OCI-LY7 (cell line): ENCODE data around the gene DNASE1L1. TPM values are rescaled to one million over a fixed set of nuclear protein-coding genes. Genes with fewer than 3 reads are reported as not detected.

Experiments used
- BruUV-seq: library from RNA; stranded (reverse); fragments of 400-500 nt; replicated peaks from 2 replicates; lab custom pipeline; 2021; lab: Mats Ljungman, UMichigan
- CTCF ChIA-PET: fragments of 300-600 bp; sonication (Branson Sonifier 250); formaldehyde crosslinking; loops from one replicate; lab custom pipeline; 2022; ENCODE audit warnings: antibody characterized with exemption; ENCODE audit not compliant: unreplicated experiment; lab: Charles Lee
- POLR2A ChIA-PET: fragments of 300-600 bp; sonication (Branson Sonifier 250); formaldehyde crosslinking; loops from one replicate; lab custom pipeline; 2022; ENCODE audit warnings: antibody characterized with exemption; lab: Charles Lee
- DNase-seq: peaks from one replicate; pipeline ENCODE4 v3.0.0-alpha.2; 2015; ENCODE audit warnings: low spot score
- H2AFZ ChIP-seq: fragments of 200-600 bp; sonication (generic), shearing (Covaris generic); 2 replicates; pipeline ENCODE4 v1.6.1; 2014; ENCODE audit warnings: mild to moderate bottlenecking, antibody characterized with exemption, low read length, moderate library complexity
- H3K27ac ChIP-seq: fragments of 200-600 bp; sonication (generic); 2 replicates; pipeline ENCODE4 v1.5.1; 2014; ENCODE audit warnings: mixed run types, low read depth, mild to moderate bottlenecking, moderate library complexity, low read length, inconsistent platforms; ENCODE audit not compliant: poor library complexity, severe bottlenecking
- H3K36me3 ChIP-seq: fragments of 200-600 bp; sonication (generic); 2 replicates; pipeline ENCODE4 v1.6.1; 2014; ENCODE audit warnings: mild to moderate bottlenecking, antibody characterized with exemption, low read length, moderate library complexity, mixed read lengths; ENCODE audit not compliant: insufficient read depth
- H3K4me1 ChIP-seq: fragments of 200-600 bp; sonication (generic); 2 replicates; pipeline ENCODE4 v1.5.1; 2014; ENCODE audit warnings: mild to moderate bottlenecking, low read length; ENCODE audit not compliant: insufficient read depth, poor library complexity, severe bottlenecking
- H3K4me2 ChIP-seq: fragments of 200-600 bp; sonication (generic); 2 replicates; pipeline ENCODE4 v1.6.1; 2014; ENCODE audit warnings: mild to moderate bottlenecking, low read length
- H3K4me3 ChIP-seq: fragments of 200-600 bp; sonication (generic); 2 replicates; pipeline ENCODE4 v1.5.1; 2014; ENCODE audit warnings: mild to moderate bottlenecking, low read depth, low read length; ENCODE audit not compliant: poor library complexity, severe bottlenecking
- H3K79me2 ChIP-seq: fragments of 200-600 bp; sonication (generic); 2 replicates; pipeline ENCODE4 v1.6.1; 2016; ENCODE audit warnings: low read depth, mild to moderate bottlenecking, low read length, moderate library complexity, mixed read lengths; ENCODE audit not compliant: insufficient read depth
- H3K9me2 ChIP-seq: fragments of 200-600 bp; sonication (generic); 2 replicates; pipeline ENCODE4 v1.6.1; 2016; ENCODE audit warnings: mild to moderate bottlenecking, low read length, mixed read lengths; ENCODE audit not compliant: insufficient read depth
- H3K9me3 ChIP-seq: fragments of 200-600 bp; sonication (generic); 2 replicates; pipeline ENCODE4 v1.6.1; 2014; ENCODE audit warnings: mild to moderate bottlenecking, mixed run types, low read length, mixed read lengths
- H4K20me1 ChIP-seq: fragments of 200-600 bp; sonication (generic); 2 replicates; pipeline ENCODE4 v1.6.1; 2014; ENCODE audit warnings: mild to moderate bottlenecking, antibody characterized with exemption, low read length, moderate library complexity, mixed read lengths; ENCODE audit not compliant: insufficient read depth
- EZH2phosphoT487 ChIP-seq: fragments of 200-600 bp; sonication (generic); IDR thresholded peaks from 2 replicates; pipeline ENCODE4 v1.6.1; 2018; ENCODE audit warnings: low read depth, borderline replicate concordance, mild to moderate bottlenecking, mixed run types, antibody characterized with exemption, low read length, moderate library complexity, mixed read lengths
- intact Hi-C: fragments of 100-400 bp; cut with micrococcal nuclease; formaldehyde crosslinking; loops from one replicate; pipeline ENCODE4 v1.10.0; 2022; ENCODE audit not compliant: unreplicated experiment
- total RNA-seq, 2 experiments: library from RNA; depleted of rRNA in 1 of 2; stranded (reverse); fragments of >200 nt in 1 of 2; shearing (Covaris generic) in 1 of 2; gene quantifications; 2 replicates each; pipeline ENCODE4 v1.2.3, GENCODE V29; 2014 to 2022
- TF ChIP-seq, protein P1 (sequence below): fragments of 200-600 bp; sonication (generic); conservative IDR thresholded peaks from 2 replicates; pipeline ENCODE4 v1.5.1; 2014; ENCODE audit warnings: mild to moderate bottlenecking, antibody characterized with exemption, low read length, moderate library complexity, mixed read lengths

The DNASE1L1 gene
- total RNA-seq, 2 experiments from 2014 or later, result 23.1 to 30.1 TPM

DNA sequence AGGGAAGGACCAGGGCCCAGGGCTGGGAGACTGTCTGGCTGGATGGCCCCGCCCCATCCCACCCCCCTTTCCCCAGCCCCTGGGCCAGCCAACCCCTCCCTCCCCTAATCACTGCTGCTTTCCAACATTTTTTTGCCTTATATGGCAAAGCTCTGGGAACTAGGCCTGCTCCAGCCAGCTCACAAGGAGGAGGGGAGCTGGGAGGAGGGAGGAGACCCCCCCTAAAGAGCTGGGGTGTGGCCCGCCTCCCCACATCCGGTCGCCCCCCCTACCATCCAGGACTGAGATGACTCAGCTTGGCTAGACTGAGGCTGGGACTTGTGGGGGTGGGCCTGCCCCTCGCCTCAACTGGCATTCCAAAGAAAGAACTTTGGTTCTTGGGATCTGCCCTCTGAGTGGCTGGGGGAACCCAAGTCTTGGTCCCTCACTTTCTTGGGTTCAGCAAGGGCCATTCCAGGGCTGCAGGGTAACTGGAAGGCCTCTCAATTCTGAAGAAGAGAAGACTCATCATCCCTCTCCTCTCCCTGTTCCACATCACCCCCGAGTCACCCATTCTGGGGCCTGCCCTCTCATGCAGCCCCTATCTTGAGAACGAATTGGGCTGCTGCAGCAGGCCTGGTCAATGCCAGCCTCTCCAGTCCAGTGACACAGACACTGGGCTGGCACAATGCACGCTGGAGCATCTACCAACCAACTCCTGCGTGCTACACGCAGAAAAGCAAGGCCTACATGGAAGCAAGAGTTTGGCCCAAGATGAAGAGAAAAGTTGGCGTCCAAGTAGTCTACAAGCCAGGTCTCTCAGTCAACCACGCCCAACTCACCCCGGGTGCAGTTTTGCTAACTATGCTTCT, 39.4 kb downstream of the DNASE1L1 start:
- POLR2A ChIA-PET, result interaction anchor here (0.6 kb wide), 1 partner anchor 43 kb away, joined by 4 read pairs; no protein-coding TSS in a partner anchor
- Histone ChIP-seq H3K4me1 (peaks cover 30% of the 10 kb centered on the region), H4K20me1 (0 out of 2 replicates have a peak, but pooled peaks cover 3% of the 10 kb centered on the region), H3K9me2 (no peaks in the 10 kb centered on the region), H3K79me2 (peaks cover 16% of the 10 kb centered on the region; the same call in 1 of the 2 replicates), H3K36me3 (peaks cover 10% of the 10 kb centered on the region; the same call in 1 of the 2 replicates), H3K9me3 (no peaks in the 10 kb centered on the region), H3K4me3 (peak overlapping the region; percentile 74), H3K4me2 (peak overlapping the region; percentile 98), H2AFZ (no peak overlapping the region), H3K27ac (peak overlapping the region; percentile 29)
- BruUV-seq, result no TSS peak
- TF ChIP-seq, protein P1, sequence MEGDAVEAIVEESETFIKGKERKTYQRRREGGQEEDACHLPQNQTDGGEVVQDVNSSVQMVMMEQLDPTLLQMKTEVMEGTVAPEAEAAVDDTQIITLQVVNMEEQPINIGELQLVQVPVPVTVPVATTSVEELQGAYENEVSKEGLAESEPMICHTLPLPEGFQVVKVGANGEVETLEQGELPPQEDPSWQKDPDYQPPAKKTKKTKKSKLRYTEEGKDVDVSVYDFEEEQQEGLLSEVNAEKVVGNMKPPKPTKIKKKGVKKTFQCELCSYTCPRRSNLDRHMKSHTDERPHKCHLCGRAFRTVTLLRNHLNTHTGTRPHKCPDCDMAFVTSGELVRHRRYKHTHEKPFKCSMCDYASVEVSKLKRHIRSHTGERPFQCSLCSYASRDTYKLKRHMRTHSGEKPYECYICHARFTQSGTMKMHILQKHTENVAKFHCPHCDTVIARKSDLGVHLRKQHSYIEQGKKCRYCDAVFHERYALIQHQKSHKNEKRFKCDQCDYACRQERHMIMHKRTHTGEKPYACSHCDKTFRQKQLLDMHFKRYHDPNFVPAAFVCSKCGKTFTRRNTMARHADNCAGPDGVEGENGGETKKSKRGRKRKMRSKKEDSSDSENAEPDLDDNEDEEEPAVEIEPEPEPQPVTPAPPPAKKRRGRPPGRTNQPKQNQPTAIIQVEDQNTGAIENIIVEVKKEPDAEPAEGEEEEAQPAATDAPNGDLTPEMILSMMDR, result no peak
- no peak for TF ChIP-seq EZH2phosphoT487
- intact Hi-C loops, result loop anchor here (10.0 kb wide), 1 partner anchor 445 kb away; the partner anchor contains the start of gene ARHGAP4
- CTCF ChIA-PET, result no interaction called here
- DNase-seq, result peak; percentile 15

DNA sequence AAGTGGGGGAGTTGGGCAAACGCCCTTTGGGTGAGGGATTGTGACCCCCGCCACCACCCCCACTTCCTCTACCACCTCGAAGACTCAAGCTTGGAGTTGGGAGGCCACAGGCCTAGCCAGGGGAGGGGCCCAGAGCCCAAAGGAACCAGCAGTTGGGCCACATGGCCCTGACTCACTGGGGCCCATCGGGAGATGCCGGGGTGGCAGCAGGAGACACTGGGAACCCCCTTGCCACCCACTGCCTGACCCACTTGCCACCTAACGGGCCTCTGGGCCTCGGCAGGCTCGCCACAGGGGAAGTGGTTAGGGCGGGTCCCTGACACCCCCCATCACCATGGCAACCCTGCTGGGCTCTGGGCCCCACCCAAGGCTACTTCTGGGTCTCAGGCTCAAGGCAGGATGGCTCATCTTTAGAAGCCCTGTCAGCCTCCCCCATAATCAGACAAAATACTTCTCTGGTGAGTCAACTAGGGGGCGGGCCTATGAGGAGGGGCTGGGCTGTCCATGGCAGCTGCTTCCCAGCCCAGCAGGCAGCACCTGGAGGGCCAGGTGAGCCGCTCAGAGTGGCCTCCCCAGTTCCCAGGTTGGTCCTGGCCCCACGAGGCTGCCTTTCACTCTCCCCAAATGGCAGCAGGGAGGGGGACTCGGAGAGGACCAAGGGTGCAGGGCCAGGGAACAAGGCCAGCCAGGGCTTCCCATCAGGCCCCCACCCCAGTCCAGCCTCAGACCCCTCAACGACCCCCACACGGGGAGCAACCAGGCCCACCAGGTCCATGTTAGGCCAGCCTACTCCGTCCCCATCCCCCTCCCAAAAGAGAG, 40.2 kb downstream of the DNASE1L1 start:
- Histone ChIP-seq H3K4me3 (peak overlapping the region; percentile 74), H3K27ac (no peak overlapping the region), H3K4me2 (peak overlapping the region; percentile 98), H2AFZ (no peak overlapping the region), H4K20me1 (0 out of 2 replicates have a peak, but pooled peaks cover 3% of the 10 kb centered on the region), H3K79me2 (peaks cover 16% of the 10 kb centered on the region; the same call in 1 of the 2 replicates), H3K4me1 (peaks cover 24% of the 10 kb centered on the region), H3K9me3 (no peaks in the 10 kb centered on the region), H3K9me2 (no peaks in the 10 kb centered on the region), H3K36me3 (peaks cover 17% of the 10 kb centered on the region; the same call in 1 of the 2 replicates)
- intact Hi-C loops, result no loop called here
- POLR2A ChIA-PET, result interaction anchor here (0.6 kb wide), 1 partner anchor 44 kb away, joined by 4 read pairs; no protein-coding TSS in a partner anchor
- peak; percentile 51 for DNase-seq
- BruUV-seq, result no TSS peak
- CTCF ChIA-PET, result no interaction called here
- no peak for TF ChIP-seq EZH2phosphoT487
- TF ChIP-seq, protein P1, result no peak
